ENCODE results near the gene CYYR1. TPM values are rescaled to one million over a fixed set of nuclear protein-coding genes. Genes with fewer than 3 reads are reported as not detected.

Gene CYYR1
- total RNA-seq, 8 experiments from 2014 or later, result 0.24 to 7.6 (median 4.6) TPM

DNA sequence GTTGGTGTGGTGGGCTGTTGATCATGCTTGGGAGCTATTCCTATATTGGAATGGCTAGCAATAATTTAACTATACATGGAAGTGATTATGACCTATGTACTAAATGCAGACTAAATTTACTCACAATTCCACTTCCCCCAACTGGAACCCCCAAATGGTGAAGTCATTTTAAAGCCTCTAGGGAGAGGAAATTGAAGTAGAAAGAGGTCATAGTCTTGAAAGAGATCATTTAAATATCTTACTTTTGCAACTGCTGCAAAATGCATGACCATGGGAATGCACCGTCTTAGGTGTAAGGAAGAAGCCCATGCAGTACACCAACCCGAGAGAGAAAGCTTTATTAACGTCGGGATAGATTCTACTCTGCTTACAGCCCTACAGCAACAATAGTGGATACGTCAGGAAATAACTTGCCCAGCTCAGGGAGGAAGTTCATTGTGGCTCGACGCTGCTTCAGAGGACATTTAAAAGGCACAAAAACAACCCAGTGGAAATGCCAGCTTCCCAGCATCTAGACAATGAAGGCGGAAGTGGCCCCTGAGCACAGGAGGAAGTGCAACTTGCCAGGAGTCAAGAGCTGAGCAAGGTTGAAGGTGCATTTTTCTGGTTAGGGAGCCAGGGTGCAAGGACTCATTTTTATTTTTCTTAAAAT lies 26.5 kb downstream of the CYYR1 start:
- no peak overlapping the region for H3K27ac ChIP-seq
- ATAC-seq (replicated peaks in 6 of 8), result no peak
- in situ Hi-C loops (cut with MboI; ENCODE audit: low pct_unique_long_range_greater_than_20kb in 2 of 9, low sequenced_read_pairs in 9 of 9, unreplicated experiment in 9 of 9), result no loop called here
- H3K4me1 ChIP-seq (replicated peaks in 1 of 2), result peaks cover 0 to 22% of the 10 kb centered on the region in 2 donors
- no peak overlapping the region for H3K4me3 ChIP-seq
- WGBS, 10 experiments, result 60 to 90% (median 82%) methylated on average over 1 to 8 of the region's 8 CpGs; no CpG with 5 or more reads in 4 of the 10 experiments

DNA sequence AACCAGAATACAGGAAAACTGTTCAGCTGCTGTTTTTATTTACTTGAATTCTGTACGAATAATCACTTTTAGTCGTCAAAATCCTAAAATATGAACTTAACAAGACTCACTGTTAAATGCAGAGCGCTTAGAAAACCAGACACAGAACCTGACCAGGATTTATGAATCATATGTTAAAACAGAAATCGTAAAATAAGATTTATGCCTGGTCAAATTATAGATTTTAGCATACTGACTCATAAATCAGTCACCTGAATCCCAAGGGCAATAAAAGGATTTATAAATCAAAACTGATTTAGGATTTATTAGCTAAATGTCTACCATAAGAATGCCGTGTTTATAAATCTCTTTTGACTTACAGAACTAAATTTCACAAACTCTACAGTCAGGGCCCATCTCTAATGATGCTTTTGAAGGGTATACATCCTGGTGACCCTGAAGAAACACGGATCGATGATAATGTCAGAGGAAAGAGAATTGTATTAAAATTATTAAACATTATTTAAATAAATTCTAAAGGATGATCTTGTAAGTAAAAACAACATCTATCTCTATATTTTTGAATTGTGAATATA lies 28.8 kb downstream of the CYYR1 start:
- H3K4me3 ChIP-seq, result no peak overlapping the region
- no peak overlapping the region for H3K27ac ChIP-seq
- ATAC-seq (replicated peaks in 6 of 8), result peak in 5 of 8 experiments; percentile 41 to 95 (median 92)
- WGBS, 10 experiments, result 54 to 88% (median 70%) methylated on average over 1 to 7 of the region's 7 CpGs
- H3K4me1 ChIP-seq (replicated peaks in 1 of 2), result peaks cover 0 to 23% of the 10 kb centered on the region in 2 donors
- in situ Hi-C loops (cut with MboI; ENCODE audit: low pct_unique_long_range_greater_than_20kb in 2 of 9, low sequenced_read_pairs in 9 of 9, unreplicated experiment in 9 of 9), result no loop called here

DNA sequence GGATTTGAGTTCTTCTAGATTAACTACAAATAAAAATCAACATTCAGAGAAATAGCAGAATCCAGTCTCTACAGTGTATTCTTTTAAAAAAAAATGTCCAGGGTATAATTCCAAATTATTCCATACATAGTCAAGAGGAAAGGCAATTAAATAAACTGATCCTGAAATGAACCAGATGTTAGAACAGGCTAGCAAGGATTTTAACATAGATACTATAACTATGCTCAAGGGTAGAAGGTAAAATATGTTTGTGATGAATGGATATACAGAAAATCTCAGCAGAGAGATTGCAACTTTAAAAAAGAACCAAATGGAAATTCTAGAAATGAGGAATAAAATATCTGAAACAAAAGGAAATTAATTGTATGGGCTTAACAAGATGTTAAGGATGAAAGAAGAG lies 32.4 kb downstream of the CYYR1 start:
- no peak overlapping the region for H3K27ac ChIP-seq
- peaks cover 0 to 23% of the 10 kb centered on the region in 2 donors for H3K4me1 ChIP-seq (replicated peaks in 1 of 2)
- in situ Hi-C loops (cut with MboI; ENCODE audit: low pct_unique_long_range_greater_than_20kb in 2 of 9, low sequenced_read_pairs in 9 of 9, unreplicated experiment in 9 of 9), result no loop called here
- ATAC-seq (replicated peaks in 6 of 8), result no peak
- H3K4me3 ChIP-seq, result no peak overlapping the region

- Histone ChIP-seq H3K4me3 (no peak overlapping the region), H3K4me1 (replicated peaks in 1 of 2) (peaks cover 0 to 23% of the 10 kb centered on the region in 2 donors), H3K27ac (no peak overlapping the region)
- 42 to 100% (median 93%) methylated on average over 1 to 2 of the region's 2 CpGs for WGBS, 10 experiments
- in situ Hi-C loops (cut with MboI; ENCODE audit: low pct_unique_long_range_greater_than_20kb in 2 of 9, low sequenced_read_pairs in 9 of 9, unreplicated experiment in 9 of 9), result no loop called here
- no peak for ATAC-seq (replicated peaks in 6 of 8)
Measured at GRCh38 chr21:26539566-26539965, 33.5 kb downstream of the CYYR1 start.

DNA sequence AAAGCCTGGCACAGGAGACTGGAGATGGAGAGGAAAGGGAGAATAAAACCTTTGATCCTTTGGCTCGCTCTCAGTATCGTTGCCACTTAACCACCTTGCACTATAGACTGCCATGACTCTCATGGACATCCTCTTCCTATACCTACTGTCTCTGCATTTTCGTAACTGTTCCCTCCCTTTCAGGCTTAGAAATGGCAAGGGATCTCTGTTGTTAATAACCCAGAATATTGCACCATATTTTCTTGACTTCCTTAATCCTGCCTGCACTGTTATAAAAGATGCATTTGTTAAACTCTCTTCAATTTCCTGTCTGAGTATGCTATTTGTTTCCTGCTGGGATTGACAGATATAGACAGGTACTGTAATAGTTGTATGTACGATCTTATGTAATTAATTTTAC lies 38.6 kb downstream of the CYYR1 start:
- in situ Hi-C loops (cut with MboI; ENCODE audit: low pct_unique_long_range_greater_than_20kb in 2 of 9, low sequenced_read_pairs in 9 of 9, unreplicated experiment in 9 of 9), result no loop called here
- no peak for ATAC-seq (replicated peaks in 6 of 8)
- Histone ChIP-seq H3K4me3 (no peak overlapping the region), H3K27ac (no peak overlapping the region), H3K4me1 (replicated peaks in 1 of 2) (peaks cover 0 to 7% of the 10 kb centered on the region in 2 donors)
- WGBS, 10 experiments, result 42 to 100% (median 94%) methylated on average over 2 to 4 of the region's 4 CpGs

DNA sequence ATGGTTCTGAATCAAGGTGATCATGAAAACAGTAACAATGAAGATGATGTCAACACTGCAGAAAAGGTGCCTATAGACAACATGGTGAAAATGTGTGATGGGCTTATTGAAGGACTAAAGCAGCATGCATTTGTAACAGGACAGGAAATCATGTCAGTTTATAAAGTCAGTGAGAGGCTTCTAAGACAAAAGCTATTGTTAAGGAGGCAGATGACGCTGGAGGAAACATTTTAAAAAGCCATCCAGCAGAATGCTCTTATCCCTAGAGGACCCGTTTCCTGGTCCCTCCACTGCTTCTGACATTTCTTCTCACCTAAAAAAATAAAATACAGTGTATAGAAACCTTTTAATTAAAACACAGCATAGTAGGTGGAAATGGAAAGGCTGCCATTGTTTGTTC lies 40.9 kb downstream of the CYYR1 start:
- Histone ChIP-seq H3K4me3 (no peak overlapping the region), H3K27ac (no peak overlapping the region), H3K4me1 (replicated peaks in 1 of 2) (peaks cover 0 to 10% of the 10 kb centered on the region in 2 donors)
- in situ Hi-C loops (cut with MboI; ENCODE audit: low pct_unique_long_range_greater_than_20kb in 2 of 9, low sequenced_read_pairs in 9 of 9, unreplicated experiment in 9 of 9), result no loop called here
- 21 to 100% (median 67%) methylated on average over 1 to 2 of the region's 2 CpGs; no CpG with 5 or more reads in 1 of the 10 experiments for whole genome bisulfite sequencing, 10 experiments
- ATAC-seq (replicated peaks in 6 of 8), result no peak

DNA sequence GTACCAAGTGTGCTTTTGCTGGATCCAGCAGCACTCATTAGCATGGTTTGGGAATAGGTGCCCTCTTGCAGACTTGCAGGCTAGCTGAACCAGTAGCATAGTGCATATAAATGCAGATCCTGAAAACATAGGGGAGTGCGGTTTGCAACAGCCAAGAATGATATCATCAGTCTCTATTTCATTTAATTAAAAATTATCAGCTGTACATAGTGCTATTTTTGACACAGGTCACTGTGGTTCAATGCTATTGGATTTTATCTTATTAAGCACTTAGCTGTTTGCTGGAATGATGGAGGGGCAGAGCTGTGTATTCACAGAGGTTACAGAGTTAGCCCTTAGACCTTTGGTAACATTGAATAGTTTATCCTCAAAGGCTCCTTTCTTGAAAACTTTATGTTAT lies 43.6 kb downstream of the CYYR1 start:
- peak in 5 of 8 experiments; percentile 75 to 96 (median 87) for ATAC-seq (replicated peaks in 6 of 8)
- in situ Hi-C loops (cut with MboI; ENCODE audit: low pct_unique_long_range_greater_than_20kb in 2 of 9, low sequenced_read_pairs in 9 of 9, unreplicated experiment in 9 of 9), result no loop called here
- H3K4me3 ChIP-seq, result no peak overlapping the region
- peaks cover 0 to 10% of the 10 kb centered on the region in 2 donors for H3K4me1 ChIP-seq (replicated peaks in 1 of 2)
- WGBS, 10 experiments, result 80 to 82% methylated on average over 1 of the region's 1 CpG; no CpG with 5 or more reads in 8 of the 10 experiments
- H3K27ac ChIP-seq, result no peak overlapping the region

DNA sequence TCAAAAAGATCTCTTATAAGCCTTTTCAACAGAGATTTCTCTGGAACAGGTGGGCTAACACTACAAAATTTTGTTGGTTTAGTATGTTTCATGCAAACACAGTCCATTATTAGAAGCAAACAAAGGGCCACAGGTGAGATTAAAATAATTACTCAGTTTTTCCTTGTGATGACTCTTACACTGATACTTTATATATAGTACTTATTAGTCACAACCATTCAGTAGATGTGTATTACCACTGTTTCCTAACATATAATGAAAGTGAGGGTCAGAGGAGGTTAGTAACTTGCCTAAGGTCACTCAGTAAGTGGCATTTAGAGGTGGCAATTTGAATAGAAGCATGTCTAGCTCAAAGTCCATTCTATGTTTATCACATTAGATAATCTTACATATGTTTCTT lies 44.2 kb downstream of the CYYR1 start:
- in situ Hi-C loops (cut with MboI; ENCODE audit: low pct_unique_long_range_greater_than_20kb in 2 of 9, low sequenced_read_pairs in 9 of 9, unreplicated experiment in 9 of 9), result no loop called here
- ATAC-seq (replicated peaks in 6 of 8), result no peak
- no peak overlapping the region for H3K4me3 ChIP-seq
- H3K4me1 ChIP-seq (replicated peaks in 1 of 2), result peaks cover 0 to 10% of the 10 kb centered on the region in 2 donors
- H3K27ac ChIP-seq, result no peak overlapping the region

DNA sequence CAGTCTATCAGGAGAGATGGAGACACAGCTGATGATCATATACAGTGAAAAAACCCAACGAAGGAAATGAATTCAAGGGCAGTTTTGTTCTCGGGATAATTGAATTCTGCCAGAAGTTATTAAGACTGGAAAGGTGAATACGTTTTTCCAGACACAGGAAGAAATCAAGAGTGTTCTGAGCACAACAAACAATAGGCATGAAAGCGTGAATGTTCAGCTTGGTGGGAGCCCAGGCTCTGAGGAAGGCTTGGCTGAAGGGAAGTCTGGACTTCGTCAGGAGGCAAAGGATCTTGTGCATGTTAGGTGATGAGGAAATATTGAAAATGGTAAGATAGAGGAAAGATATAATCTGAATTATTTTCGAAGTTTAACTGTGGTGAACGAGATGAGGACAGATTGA lies 50.4 kb downstream of the CYYR1 start:
- in situ Hi-C loops (cut with MboI; ENCODE audit: low pct_unique_long_range_greater_than_20kb in 2 of 9, low sequenced_read_pairs in 9 of 9, unreplicated experiment in 9 of 9), result no loop called here
- ATAC-seq (replicated peaks in 6 of 8), result no peak
- no peak overlapping the region for H3K4me3 ChIP-seq
- H3K4me1 ChIP-seq (replicated peaks in 1 of 2), result no peaks in the 10 kb centered on the region
- no peak overlapping the region for H3K27ac ChIP-seq
- WGBS, 10 experiments, result 24 to 96% (median 70%) methylated on average over 2 to 7 of the region's 7 CpGs; no CpG with 5 or more reads in 1 of the 10 experiments

GRCh38 chr21:26519142-26519541 lies 53.9 kb downstream of the CYYR1 start:
- no peak overlapping the region for H3K27ac ChIP-seq
- H3K4me1 ChIP-seq (replicated peaks in 1 of 2), result no peaks in the 10 kb centered on the region
- WGBS, 10 experiments, result 43 to 100% (median 79%) methylated on average over 1 of the region's 1 CpG; no CpG with 5 or more reads in 4 of the 10 experiments
- in situ Hi-C loops (cut with MboI; ENCODE audit: low pct_unique_long_range_greater_than_20kb in 2 of 9, low sequenced_read_pairs in 9 of 9, unreplicated experiment in 9 of 9), result no loop called here
- ATAC-seq (replicated peaks in 6 of 8), result no peak
- H3K4me3 ChIP-seq, result no peak overlapping the region

DNA sequence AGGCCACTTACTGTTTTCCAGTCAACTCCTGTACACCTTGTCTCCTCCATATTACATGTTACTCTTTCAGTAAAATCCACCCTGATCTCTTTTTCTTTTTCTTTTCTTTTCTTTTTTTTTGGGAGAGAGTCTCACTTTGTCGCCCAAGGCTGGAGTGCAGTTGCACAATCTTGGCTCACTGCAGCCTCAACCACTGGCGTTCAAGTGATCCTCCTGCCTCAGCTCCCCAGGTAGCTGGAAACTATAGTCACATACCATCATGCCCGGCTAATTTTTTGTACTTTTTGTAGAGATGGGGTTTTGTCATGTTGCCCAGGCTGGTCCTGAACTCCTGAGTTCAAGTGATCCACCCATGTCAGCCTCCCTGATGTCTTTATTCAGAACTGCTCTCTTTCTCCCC lies 57.8 kb downstream of the CYYR1 start:
- in situ Hi-C loops (cut with MboI; ENCODE audit: low pct_unique_long_range_greater_than_20kb in 2 of 9, low sequenced_read_pairs in 9 of 9, unreplicated experiment in 9 of 9), result no loop called here
- 0 to 100% (median 45%) methylated on average over 2 to 3 of the region's 3 CpGs; no CpG with 5 or more reads in 2 of the 10 experiments for WGBS, 10 experiments
- ATAC-seq (replicated peaks in 6 of 8), result no peak
- no peak overlapping the region for H3K27ac ChIP-seq
- no peak overlapping the region for H3K4me3 ChIP-seq
- H3K4me1 ChIP-seq (replicated peaks in 1 of 2), result no peaks in the 10 kb centered on the region

GRCh38 chr21:26513212-26513611 lies 59.9 kb downstream of the CYYR1 start:
- in situ Hi-C loops (cut with MboI; ENCODE audit: low pct_unique_long_range_greater_than_20kb in 2 of 9, low sequenced_read_pairs in 9 of 9, unreplicated experiment in 9 of 9), result no loop called here
- Histone ChIP-seq H3K4me3 (no peak overlapping the region), H3K27ac (no peak overlapping the region), H3K4me1 (replicated peaks in 1 of 2) (no peaks in the 10 kb centered on the region)
- WGBS, 10 experiments, result 50 to 100% (median 100%) methylated on average over 1 of the region's 1 CpG; no CpG with 5 or more reads in 1 of the 10 experiments
- no peak for ATAC-seq (replicated peaks in 6 of 8)

DNA sequence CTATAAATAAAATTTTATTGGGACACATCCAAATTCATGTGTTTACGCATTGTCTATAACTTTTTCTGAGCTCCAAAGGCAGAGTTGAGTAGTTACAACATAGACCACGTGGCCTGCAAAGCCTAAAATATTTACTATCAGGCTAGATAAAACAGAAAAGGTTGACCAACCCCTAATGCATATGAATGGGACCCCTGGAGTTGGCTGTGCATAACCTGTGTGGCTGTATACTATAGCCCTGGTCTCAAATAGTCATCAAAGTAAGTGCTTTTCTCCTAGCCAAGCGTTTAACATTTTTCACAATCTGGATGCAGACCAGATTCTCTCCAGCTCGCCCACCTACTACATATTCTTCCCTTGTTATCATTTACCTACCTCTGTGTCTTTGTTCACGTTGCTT lies 60.4 kb downstream of the CYYR1 start:
- Histone ChIP-seq H3K27ac (no peak overlapping the region), H3K4me3 (no peak overlapping the region), H3K4me1 (replicated peaks in 1 of 2) (no peaks in the 10 kb centered on the region)
- ATAC-seq (replicated peaks in 6 of 8), result no peak
- 29 to 79% (median 68%) methylated on average over 1 to 5 of the region's 5 CpGs; no CpG with 5 or more reads in 1 of the 10 experiments for WGBS, 10 experiments
- in situ Hi-C loops (cut with MboI; ENCODE audit: low pct_unique_long_range_greater_than_20kb in 2 of 9, low sequenced_read_pairs in 9 of 9, unreplicated experiment in 9 of 9), result no loop called here

- Histone ChIP-seq H3K4me1 (replicated peaks in 1 of 2) (peaks cover under 1 to 12% of the 10 kb centered on the region in 2 donors), H3K27ac (no peak overlapping the region), H3K4me3 (no peak overlapping the region)
- in situ Hi-C loops (cut with MboI; ENCODE audit: low pct_unique_long_range_greater_than_20kb in 2 of 9, low sequenced_read_pairs in 9 of 9, unreplicated experiment in 9 of 9), result no loop called here
- 30 to 95% (median 70%) methylated on average over 1 to 2 of the region's 2 CpGs for WGBS, 10 experiments
- ATAC-seq (replicated peaks in 6 of 8), result peak in 5 of 8 experiments; percentile 32 to 62 (median 43)
Measured at GRCh38 chr21:26508903-26509302, 64.2 kb downstream of the CYYR1 start.
